ENCODE data around the gene LDLRAD2. TPM values are rescaled to one million over a fixed set of nuclear protein-coding genes. Genes with fewer than 3 reads are reported as not detected.

The LDLRAD2 gene
- total RNA-seq, 1 experiment from 2014 or later, result not detected

DNA sequence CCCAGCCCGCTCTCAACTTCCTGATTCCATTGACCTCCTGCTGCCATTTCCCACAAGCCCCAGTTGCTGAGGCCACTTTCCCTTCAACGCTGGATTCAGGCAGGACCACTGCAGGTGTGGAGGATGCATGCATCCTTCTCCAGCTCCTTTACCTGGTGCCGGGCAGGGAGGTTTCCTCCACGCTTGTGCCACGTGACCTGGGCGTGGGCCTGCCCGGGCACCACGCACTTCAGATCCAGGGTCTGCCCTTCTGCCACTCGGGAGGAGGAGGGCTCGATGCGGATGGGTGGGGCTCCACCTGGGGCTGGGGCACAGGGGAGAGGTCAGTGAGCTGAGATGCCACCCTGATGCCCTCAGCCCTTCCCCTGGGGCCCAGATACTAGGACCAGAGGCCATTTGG is 31.9 kb downstream of the LDLRAD2 start:
- CTCF ChIA-PET, result no interaction called here
- no peak overlapping the region for H3K4me3 ChIP-seq (ENCODE audit: low read length)
- intact Hi-C loops (cut with micrococcal nuclease), result no loop called here
- H3K4me2 ChIP-seq (ENCODE audit: low read length), result no peak overlapping the region
- POLR2A ChIA-PET (ENCODE audit: unreplicated experiment), result no interaction called here
- DNase-seq, result no peak
- TF ChIP-seq EZH2phosphoT487 (IDR thresholded peaks at IDR 0.05; ENCODE audit: borderline replicate concordance, low read length) (no peak), EZH2 (IDR thresholded peaks at IDR 0.05; ENCODE audit: low read length, unreplicated experiment) (no peak)
- TF ChIP-seq, protein P1, sequence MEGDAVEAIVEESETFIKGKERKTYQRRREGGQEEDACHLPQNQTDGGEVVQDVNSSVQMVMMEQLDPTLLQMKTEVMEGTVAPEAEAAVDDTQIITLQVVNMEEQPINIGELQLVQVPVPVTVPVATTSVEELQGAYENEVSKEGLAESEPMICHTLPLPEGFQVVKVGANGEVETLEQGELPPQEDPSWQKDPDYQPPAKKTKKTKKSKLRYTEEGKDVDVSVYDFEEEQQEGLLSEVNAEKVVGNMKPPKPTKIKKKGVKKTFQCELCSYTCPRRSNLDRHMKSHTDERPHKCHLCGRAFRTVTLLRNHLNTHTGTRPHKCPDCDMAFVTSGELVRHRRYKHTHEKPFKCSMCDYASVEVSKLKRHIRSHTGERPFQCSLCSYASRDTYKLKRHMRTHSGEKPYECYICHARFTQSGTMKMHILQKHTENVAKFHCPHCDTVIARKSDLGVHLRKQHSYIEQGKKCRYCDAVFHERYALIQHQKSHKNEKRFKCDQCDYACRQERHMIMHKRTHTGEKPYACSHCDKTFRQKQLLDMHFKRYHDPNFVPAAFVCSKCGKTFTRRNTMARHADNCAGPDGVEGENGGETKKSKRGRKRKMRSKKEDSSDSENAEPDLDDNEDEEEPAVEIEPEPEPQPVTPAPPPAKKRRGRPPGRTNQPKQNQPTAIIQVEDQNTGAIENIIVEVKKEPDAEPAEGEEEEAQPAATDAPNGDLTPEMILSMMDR (conservative IDR thresholded peaks at IDR 0.05; ENCODE audit: low read depth, low read length), result no peak
- BruUV-seq (replicated peaks), result no TSS peak
- 0 out of 2 replicates have a peak, but pooled peaks cover 4% of the 10 kb centered on the region for H3K36me3 ChIP-seq (ENCODE audit: low read depth, low read length)
- no peaks in the 10 kb centered on the region for H3K9me2 ChIP-seq (replicated peaks; ENCODE audit: low read length)
- H3K9me3 ChIP-seq (ENCODE audit: low read length), result no peaks in the 10 kb centered on the region
- no peaks in the 10 kb centered on the region for H3F3A ChIP-seq (ENCODE audit: low read length, unreplicated experiment)
- H3K4me1 ChIP-seq (ENCODE audit: insufficient read depth, low read length), result no peaks in the 10 kb centered on the region
- no peak overlapping the region for H2AFZ ChIP-seq (ENCODE audit: low read length)
- no peaks in the 10 kb centered on the region for H3K27me3 ChIP-seq (ENCODE audit: low read length)
- ATAC-seq, result no peak
- no peaks in the 10 kb centered on the region for H3K79me2 ChIP-seq (ENCODE audit: low read length)
- no peak overlapping the region for H3K27ac ChIP-seq (ENCODE audit: low read length)
- H4K20me1 ChIP-seq (ENCODE audit: low read length), result no peaks in the 10 kb centered on the region
- no peak overlapping the region for H3K9ac ChIP-seq (ENCODE audit: low read length)

DNA sequence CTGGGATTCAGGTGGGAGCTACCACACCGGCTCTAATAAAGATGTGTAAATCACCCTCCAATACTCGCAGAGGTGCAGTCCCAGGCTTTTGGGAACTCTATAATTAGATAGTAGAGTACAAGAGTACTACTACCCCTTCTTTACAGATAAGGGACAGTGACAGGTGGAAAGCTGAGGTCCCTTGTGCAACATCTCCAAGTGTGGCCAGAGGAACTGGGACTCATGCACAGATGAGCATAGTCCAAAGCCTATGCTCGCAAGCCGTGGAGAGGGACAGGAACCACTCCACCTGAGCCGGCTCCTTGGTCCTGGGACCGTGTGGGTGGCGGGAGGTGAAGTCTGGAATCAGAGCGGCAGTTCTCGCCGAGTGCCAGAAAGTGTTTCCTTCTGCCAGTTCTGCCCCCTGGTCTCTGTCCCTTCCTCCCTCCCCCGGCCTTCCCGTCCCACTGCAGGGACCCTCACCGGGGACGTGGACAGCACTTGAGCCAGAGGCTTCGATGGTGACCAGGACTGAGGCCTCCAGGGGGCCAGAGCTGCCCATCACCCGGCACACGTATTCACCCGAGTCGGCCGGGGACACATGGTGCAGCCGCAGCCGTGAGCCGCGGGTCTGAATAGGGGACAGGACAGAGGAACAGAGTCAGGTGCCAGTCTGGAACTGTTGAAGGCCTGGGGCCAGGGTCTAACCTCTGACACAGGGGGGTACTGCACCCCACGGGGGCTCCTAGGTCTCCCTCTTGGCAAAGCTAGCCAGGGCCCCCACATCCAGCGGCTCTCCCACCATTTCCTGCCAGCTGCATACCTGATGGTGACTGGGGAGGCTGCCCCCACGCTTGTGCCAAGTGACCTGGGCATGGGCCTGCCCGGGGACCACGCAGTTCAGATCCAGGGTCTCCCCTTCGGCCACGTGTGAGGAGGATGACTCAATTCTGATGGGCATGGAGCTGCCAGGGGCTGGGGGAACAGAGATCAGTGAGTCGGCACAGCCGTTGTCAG is 33.9 kb downstream of the LDLRAD2 start:
- H3K4me1 ChIP-seq (ENCODE audit: insufficient read depth, low read length), result no peaks in the 10 kb centered on the region
- ChIA-PET POLR2A (ENCODE audit: unreplicated experiment) (no interaction called here), CTCF (no interaction called here)
- no peak for DNase-seq
- H3K9me2 ChIP-seq (replicated peaks; ENCODE audit: low read length), result no peaks in the 10 kb centered on the region
- no peaks in the 10 kb centered on the region for H3K27me3 ChIP-seq (ENCODE audit: low read length)
- no peak for ATAC-seq
- H3K36me3 ChIP-seq (ENCODE audit: low read depth, low read length), result 0 out of 2 replicates have a peak, but pooled peaks cover 4% of the 10 kb centered on the region
- no peak overlapping the region for H3K4me3 ChIP-seq (ENCODE audit: low read length)
- H3K9me3 ChIP-seq (ENCODE audit: low read length), result no peaks in the 10 kb centered on the region
- H3F3A ChIP-seq (ENCODE audit: low read length, unreplicated experiment), result no peaks in the 10 kb centered on the region
- no TSS peak for BruUV-seq (replicated peaks)
- no peaks in the 10 kb centered on the region for H4K20me1 ChIP-seq (ENCODE audit: low read length)
- no peak overlapping the region for H3K9ac ChIP-seq (ENCODE audit: low read length)
- no peak overlapping the region for H2AFZ ChIP-seq (ENCODE audit: low read length)
- H3K4me2 ChIP-seq (ENCODE audit: low read length), result no peak overlapping the region
- TF ChIP-seq EZH2 (IDR thresholded peaks at IDR 0.05; ENCODE audit: low read length, unreplicated experiment), result no peak
- H3K79me2 ChIP-seq (ENCODE audit: low read length), result no peaks in the 10 kb centered on the region
- no peak overlapping the region for H3K27ac ChIP-seq (ENCODE audit: low read length)
- intact Hi-C loops (cut with micrococcal nuclease), result no loop called here

DNA sequence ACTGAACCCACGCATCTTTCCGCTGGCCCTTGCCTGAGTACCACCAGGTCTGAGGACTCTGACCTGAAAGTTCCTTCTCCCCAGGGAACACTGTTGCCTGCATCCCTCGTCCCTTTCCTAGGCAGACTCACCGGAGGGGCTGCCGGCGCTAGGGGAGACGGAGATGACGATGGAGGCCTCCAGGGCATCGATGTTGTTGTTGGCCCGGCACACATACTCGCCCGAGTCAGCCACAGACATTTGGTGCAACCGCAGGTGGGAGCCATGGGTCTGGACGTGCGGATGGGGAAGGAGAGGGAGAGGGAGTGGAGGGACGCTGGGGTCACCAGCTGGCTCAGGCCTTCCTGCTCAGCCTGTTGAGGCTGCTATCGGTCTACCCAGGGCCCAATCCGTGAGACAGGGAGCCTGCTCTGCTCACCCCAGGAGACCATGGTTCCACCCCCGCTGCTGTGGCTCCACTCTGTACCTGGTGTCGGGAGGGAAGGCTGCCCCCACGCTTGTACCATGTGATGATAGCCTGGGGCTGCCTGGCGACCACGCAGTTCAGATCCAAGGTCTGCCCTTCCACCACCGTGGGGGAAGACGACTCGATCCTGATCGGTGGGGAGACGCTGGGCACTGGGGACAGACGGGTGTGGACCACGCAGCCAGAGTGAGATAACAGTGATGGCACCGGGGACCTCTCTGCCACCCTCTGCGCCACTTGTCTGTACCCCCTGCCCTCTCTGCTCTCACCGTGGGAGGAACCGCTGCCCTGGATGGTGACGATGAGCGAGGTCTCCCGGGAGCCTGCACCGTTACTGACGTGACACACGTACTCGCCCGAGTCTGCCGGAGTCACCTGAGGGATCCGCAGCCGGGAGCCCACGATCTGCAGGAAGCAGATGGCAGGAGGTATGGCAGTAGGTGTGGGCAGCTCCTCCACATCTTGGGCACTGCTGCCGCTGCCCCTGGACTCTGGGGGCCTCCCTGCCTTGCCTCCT is 35.4 kb downstream of the LDLRAD2 start:
- POLR2A ChIA-PET (ENCODE audit: unreplicated experiment), result no interaction called here
- TF ChIP-seq, protein P1 (conservative IDR thresholded peaks at IDR 0.05; ENCODE audit: low read depth, low read length), result no peak
- TF ChIP-seq EZH2 (IDR thresholded peaks at IDR 0.05; ENCODE audit: low read length, unreplicated experiment) (no peak), EZH2phosphoT487 (IDR thresholded peaks at IDR 0.05; ENCODE audit: borderline replicate concordance, low read length) (no peak)
- no peaks in the 10 kb centered on the region for H4K20me1 ChIP-seq (ENCODE audit: low read length)
- H3F3A ChIP-seq (ENCODE audit: low read length, unreplicated experiment), result no peaks in the 10 kb centered on the region
- H3K9ac ChIP-seq (ENCODE audit: low read length), result no peak overlapping the region
- no peak overlapping the region for H3K4me2 ChIP-seq (ENCODE audit: low read length)
- intact Hi-C loops (cut with micrococcal nuclease), result no loop called here
- H2AFZ ChIP-seq (ENCODE audit: low read length), result no peak overlapping the region
- no peaks in the 10 kb centered on the region for H3K79me2 ChIP-seq (ENCODE audit: low read length)
- no peaks in the 10 kb centered on the region for H3K9me3 ChIP-seq (ENCODE audit: low read length)
- H3K4me3 ChIP-seq (ENCODE audit: low read length), result no peak overlapping the region
- no peaks in the 10 kb centered on the region for H3K27me3 ChIP-seq (ENCODE audit: low read length)
- peaks cover 4% of the 10 kb centered on the region; the same call in 1 of the 2 replicates for H3K36me3 ChIP-seq (ENCODE audit: low read depth, low read length)
- ATAC-seq (no peak), DNase-seq (no peak)
- no peak overlapping the region for H3K27ac ChIP-seq (ENCODE audit: low read length)
- CTCF ChIA-PET, result no interaction called here
- BruUV-seq (replicated peaks), result no TSS peak
- no peaks in the 10 kb centered on the region for H3K4me1 ChIP-seq (ENCODE audit: insufficient read depth, low read length)
- H3K9me2 ChIP-seq (replicated peaks; ENCODE audit: low read length), result no peaks in the 10 kb centered on the region

All from PC-3 (cell line).